SJSA1 (cell line): ENCODE data around the gene GLCCI1. TPM values are rescaled to one million over a fixed set of nuclear protein-coding genes. Genes with fewer than 3 reads are reported as not detected.
A peak's percentile ranks its signal among the peaks of the same experiment; 100 is the strongest.

Experiments
- DNase-seq, 2 experiments: peaks; one replicate each; pipeline ENCODE4 v3.0.0-alpha.2; 2015 to 2020; ENCODE audit warnings: low spot score in 2 of 2, low read depth in 1 of 2
- H3K27ac ChIP-seq: fragments of 250-450 bp; sonication (Bioruptor Pico); 2 replicates; pipeline ENCODE4 v1.5.1; 2020; ENCODE audit warnings: mild to moderate bottlenecking, moderate library complexity
- H3K27me3 ChIP-seq: fragments of 250-450 bp; sonication (Bioruptor Pico); replicated peaks from 2 replicates; pipeline ENCODE4 v1.5.1; 2020; ENCODE audit warnings: mild to moderate bottlenecking, moderate library complexity
- H3K36me3 ChIP-seq: fragments of 250-450 bp; sonication (Bioruptor Pico); 2 replicates; pipeline ENCODE4 v1.5.1; 2020; ENCODE audit warnings: mild to moderate bottlenecking
- H3K4me1 ChIP-seq: fragments of 250-450 bp; sonication (Bioruptor Pico); replicated peaks from 2 replicates; pipeline ENCODE4 v1.6.1; 2021; ENCODE audit warnings: mild to moderate bottlenecking
- H3K4me3 ChIP-seq: fragments of 250-450 bp; sonication (Bioruptor Pico); 2 replicates; pipeline ENCODE4 v1.5.1; 2020; ENCODE audit warnings: mild to moderate bottlenecking
- H3K9me3 ChIP-seq: fragments of 250-450 bp; sonication (Bioruptor Pico); replicated peaks from 2 replicates; pipeline ENCODE4 v1.5.1; 2020; ENCODE audit warnings: mild to moderate bottlenecking
- total RNA-seq: library from RNA; depleted of rRNA; stranded (reverse); fragments of >200 nt; shearing (Covaris generic); gene quantifications from 2 replicates; pipeline ENCODE4 v1.2.3, GENCODE V29; 2014; rRNA removed

The GLCCI1 gene
- 1.3 and 2.1 TPM in 2 replicates for total RNA-seq

- peaks cover 7% of the 10 kb centered on the region; the same call in 1 of the 2 replicates for H3K4me1 ChIP-seq
- peak within 1 kb of the TSS; percentile 61 for H3K27ac ChIP-seq
- DNase-seq: peak; percentile 89 to 94
- 0 out of 2 replicates have a peak, but pooled peaks cover 3% of the 10 kb centered on the region for H3K36me3 ChIP-seq
- H3K9me3 ChIP-seq: no peaks in the 10 kb centered on the region
- peaks cover 3% of the 10 kb centered on the region; the same call in 1 of the 2 replicates for H3K27me3 ChIP-seq
- peak within 1 kb of the TSS; percentile 71 for H3K4me3 ChIP-seq
Measured at GRCh38 chr7:7968544-7969305, at the start of gene GLCCI1. TSS of gene GLCCI1 (plus strand) at chr7:7968796. CDS start at chr7:7969351, 555 bp downstream.

DNA sequence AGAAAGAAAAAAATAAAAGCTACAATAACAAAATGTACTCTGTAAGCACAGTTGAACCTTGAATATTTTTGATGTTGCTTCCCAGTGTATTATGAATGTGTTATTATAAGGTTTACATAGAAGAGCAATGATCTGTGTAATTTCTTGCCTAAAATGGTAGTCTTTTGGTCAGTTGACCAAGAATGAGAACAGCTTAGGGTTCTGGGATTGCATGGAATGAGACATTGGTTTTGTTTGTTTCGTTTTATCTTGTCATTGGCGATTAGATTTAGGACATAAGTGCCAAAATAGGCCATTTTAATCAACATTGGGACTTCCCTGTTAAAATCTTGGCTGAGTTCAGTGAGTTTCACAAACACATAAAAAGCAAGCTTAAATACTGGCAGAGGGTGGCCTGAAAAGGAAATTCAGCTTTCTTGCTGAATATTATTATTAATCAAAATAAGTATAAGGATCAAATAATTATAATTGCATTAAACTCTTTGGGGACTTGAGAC is 49.1 kb upstream of the GLCCI1 start:
- Histone ChIP-seq H3K4me3 (no peak overlapping the region), H3K27ac (no peak overlapping the region), H3K27me3 (no peaks in the 10 kb centered on the region), H3K4me1 (no peaks in the 10 kb centered on the region), H3K36me3 (no peaks in the 10 kb centered on the region), H3K9me3 (no peaks in the 10 kb centered on the region)
- no peak for DNase-seq

- DNase-seq: no peak
- Histone ChIP-seq H3K27me3 (no peaks in the 10 kb centered on the region), H3K9me3 (no peaks in the 10 kb centered on the region), H3K4me1 (no peaks in the 10 kb centered on the region), H3K27ac (no peak overlapping the region), H3K4me3 (no peak overlapping the region), H3K36me3 (no peaks in the 10 kb centered on the region)
Measured at GRCh38 chr7:7920056-7920455, 48.5 kb upstream of the GLCCI1 start.

GRCh38 chr7:7920481-7920880 is 48.1 kb upstream of the GLCCI1 start:
- no peak for DNase-seq
- H3K27ac ChIP-seq: no peak overlapping the region
- H3K36me3 ChIP-seq: no peaks in the 10 kb centered on the region
- no peaks in the 10 kb centered on the region for H3K9me3 ChIP-seq
- no peaks in the 10 kb centered on the region for H3K4me1 ChIP-seq
- no peak overlapping the region for H3K4me3 ChIP-seq
- no peaks in the 10 kb centered on the region for H3K27me3 ChIP-seq

DNA sequence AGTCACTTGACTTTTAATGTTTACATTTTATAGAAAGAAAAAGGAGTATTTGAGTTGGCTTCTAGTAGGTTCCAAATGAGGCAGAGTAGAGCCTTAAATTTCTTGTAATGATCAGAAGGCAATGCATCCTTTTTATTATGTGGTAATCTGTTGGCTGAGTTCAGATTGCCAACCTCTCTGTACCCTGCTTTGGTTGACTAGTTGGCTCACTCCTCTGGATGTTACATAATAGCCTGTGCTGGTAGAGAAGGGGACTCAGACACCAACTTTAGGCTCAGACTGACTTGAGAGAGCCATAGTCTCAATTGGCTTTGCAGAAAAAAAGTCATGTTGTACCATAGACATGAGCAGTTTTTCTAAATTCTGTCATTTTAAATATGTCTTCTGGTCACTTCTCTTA is 46.8 kb upstream of the GLCCI1 start:
- Histone ChIP-seq H3K36me3 (no peaks in the 10 kb centered on the region), H3K27me3 (no peaks in the 10 kb centered on the region), H3K4me1 (no peaks in the 10 kb centered on the region), H3K4me3 (no peak overlapping the region), H3K27ac (no peak overlapping the region), H3K9me3 (no peaks in the 10 kb centered on the region)
- DNase-seq: no peak

GRCh38 chr7:7922684-7923385 is 45.8 kb upstream of the GLCCI1 start:
- Histone ChIP-seq H3K27me3 (no peaks in the 10 kb centered on the region), H3K4me3 (no peak overlapping the region), H3K36me3 (no peaks in the 10 kb centered on the region), H3K27ac (no peak overlapping the region), H3K4me1 (no peaks in the 10 kb centered on the region), H3K9me3 (no peaks in the 10 kb centered on the region)
- DNase-seq: no peak

GRCh38 chr7:7923818-7924217 is 44.8 kb upstream of the GLCCI1 start:
- Histone ChIP-seq H3K4me1 (no peaks in the 10 kb centered on the region), H3K27me3 (no peaks in the 10 kb centered on the region), H3K27ac (no peak overlapping the region), H3K9me3 (no peaks in the 10 kb centered on the region), H3K36me3 (no peaks in the 10 kb centered on the region), H3K4me3 (no peak overlapping the region)
- no peak for DNase-seq

- DNase-seq: no peak
- Histone ChIP-seq H3K27me3 (no peaks in the 10 kb centered on the region), H3K9me3 (no peaks in the 10 kb centered on the region), H3K4me1 (no peaks in the 10 kb centered on the region), H3K27ac (no peak overlapping the region), H3K36me3 (no peaks in the 10 kb centered on the region), H3K4me3 (no peak overlapping the region)
Measured at GRCh38 chr7:7924303-7924702, 44.3 kb upstream of the GLCCI1 start.

DNA sequence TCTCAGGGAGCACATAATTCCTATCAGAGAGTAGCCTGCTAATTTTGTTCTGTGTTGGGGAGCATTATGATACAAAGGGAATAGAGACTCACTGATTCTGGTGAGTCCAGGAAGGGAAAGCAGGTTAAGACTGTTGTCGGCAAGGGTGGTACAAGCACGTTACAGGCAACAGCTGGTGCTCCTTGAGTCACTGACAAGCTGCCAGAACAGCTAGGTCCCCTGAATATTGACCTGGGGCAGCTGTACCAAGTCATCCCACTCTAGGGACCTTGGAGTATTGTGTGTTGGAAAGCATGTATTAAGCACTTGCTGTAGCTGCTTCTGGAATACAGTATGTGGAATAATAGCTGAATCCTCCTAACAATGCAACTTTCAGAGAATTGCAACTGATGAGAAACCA is 37.0 kb upstream of the GLCCI1 start:
- Histone ChIP-seq H3K27ac (no peak overlapping the region), H3K9me3 (no peaks in the 10 kb centered on the region), H3K4me3 (no peak overlapping the region), H3K27me3 (no peaks in the 10 kb centered on the region), H3K36me3 (no peaks in the 10 kb centered on the region), H3K4me1 (no peaks in the 10 kb centered on the region; the same call in 1 of the 2 replicates)
- no peak for DNase-seq

- Histone ChIP-seq H3K36me3 (no peaks in the 10 kb centered on the region), H3K9me3 (no peaks in the 10 kb centered on the region), H3K4me1 (no peaks in the 10 kb centered on the region; the same call in 1 of the 2 replicates), H3K27me3 (no peaks in the 10 kb centered on the region), H3K4me3 (no peak overlapping the region), H3K27ac (no peak overlapping the region)
- no peak for DNase-seq
Measured at GRCh38 chr7:7932553-7932952, 36.0 kb upstream of the GLCCI1 start.

GRCh38 chr7:7933915-7934526 is 34.6 kb upstream of the GLCCI1 start:
- H3K36me3 ChIP-seq: no peaks in the 10 kb centered on the region
- no peaks in the 10 kb centered on the region for H3K9me3 ChIP-seq
- no peaks in the 10 kb centered on the region for H3K27me3 ChIP-seq
- H3K4me3 ChIP-seq: no peak overlapping the region
- H3K27ac ChIP-seq: no peak overlapping the region
- H3K4me1 ChIP-seq: peaks cover 4% of the 10 kb centered on the region; the same call in 1 of the 2 replicates
- no peak for DNase-seq

- H3K36me3 ChIP-seq: no peaks in the 10 kb centered on the region
- no peak for DNase-seq
- H3K4me3 ChIP-seq: no peak overlapping the region
- no peaks in the 10 kb centered on the region for H3K27me3 ChIP-seq
- H3K4me1 ChIP-seq: peaks cover 4% of the 10 kb centered on the region; the same call in 1 of the 2 replicates
- no peak overlapping the region for H3K27ac ChIP-seq
- H3K9me3 ChIP-seq: no peaks in the 10 kb centered on the region
Measured at GRCh38 chr7:7934945-7935344, 33.7 kb upstream of the GLCCI1 start.

DNA sequence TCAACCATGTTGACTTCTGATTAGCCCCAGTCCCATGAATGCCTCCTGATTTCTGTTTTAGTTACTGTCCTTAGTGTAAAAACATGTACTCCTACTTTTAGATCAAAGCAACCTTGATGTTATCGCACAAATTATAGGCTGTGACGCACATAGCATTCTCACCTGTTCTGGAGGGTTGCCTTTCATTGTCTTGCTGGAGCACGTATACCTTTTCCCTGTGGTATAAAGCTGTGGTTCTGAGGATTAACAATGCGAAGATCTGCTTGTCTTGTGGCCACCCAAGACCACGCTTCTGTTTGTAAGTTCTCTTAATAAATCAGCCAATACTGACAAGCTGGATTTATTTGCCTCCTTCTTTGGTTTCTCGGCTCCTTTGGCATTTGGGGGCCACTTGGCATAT is 30.1 kb upstream of the GLCCI1 start:
- Histone ChIP-seq H3K27me3 (no peaks in the 10 kb centered on the region), H3K36me3 (no peaks in the 10 kb centered on the region), H3K9me3 (no peaks in the 10 kb centered on the region), H3K27ac (no peak overlapping the region), H3K4me1 (peaks cover 4% of the 10 kb centered on the region; the same call in 1 of the 2 replicates), H3K4me3 (no peak overlapping the region)
- DNase-seq: no peak

GRCh38 chr7:7943951-7944350 is 24.6 kb upstream of the GLCCI1 start:
- H3K27me3 ChIP-seq: no peaks in the 10 kb centered on the region
- H3K27ac ChIP-seq: no peak overlapping the region
- H3K4me1 ChIP-seq: no peaks in the 10 kb centered on the region
- H3K9me3 ChIP-seq: no peaks in the 10 kb centered on the region
- no peak overlapping the region for H3K4me3 ChIP-seq
- no peaks in the 10 kb centered on the region for H3K36me3 ChIP-seq
- no peak for DNase-seq
